Non-pigmented ciliary epithelial cell (primary cell): ENCODE data around the gene SFSWAP.
"Not testable (repeated sequence)": the region's sequence is repeated elsewhere in the genome, so short reads cannot be mapped to it uniquely, and the experiment has no call there.

ENCODE experiments used
- DNase-seq: peaks from one replicate; pipeline ENCODE4 v3.0.0-alpha.2; 2010; ENCODE audit warnings: low read depth

The SFSWAP gene

GRCh38 chr12:131789638-131790037 is 78.7 kb downstream of the SFSWAP start:
- DNase-seq: no peak

- DNase-seq: no peak
These were observed 82.5 kb downstream of the SFSWAP start for GRCh38 chr12:131793243-131794022.

GRCh38 chr12:131794061-131794460 is 83.2 kb downstream of the SFSWAP start:
- DNase-seq: no peak

GRCh38 chr12:131794573-131794972 is 83.7 kb downstream of the SFSWAP start:
- DNase-seq: no peak

GRCh38 chr12:131795064-131795463 is 84.2 kb downstream of the SFSWAP start:
- DNase-seq: no peak

- no peak for DNase-seq
These were observed 85.0 kb downstream of the SFSWAP start for GRCh38 chr12:131795690-131796410.

GRCh38 chr12:131796411-131796736 is 85.5 kb downstream of the SFSWAP start:
- DNase-seq: no peak

- no peak for DNase-seq
These were observed 86.1 kb downstream of the SFSWAP start for GRCh38 chr12:131796754-131797587.

GRCh38 chr12:131797588-131797934 is 86.7 kb downstream of the SFSWAP start:
- DNase-seq: no peak

GRCh38 chr12:131799195-131799594 is 88.3 kb downstream of the SFSWAP start:
- no peak for DNase-seq

- no peak for DNase-seq
These were observed 89.1 kb downstream of the SFSWAP start for GRCh38 chr12:131799828-131800593.

- no peak for DNase-seq
These were observed 89.8 kb downstream of the SFSWAP start for GRCh38 chr12:131800594-131801135.

GRCh38 chr12:131801254-131801866 is 90.5 kb downstream of the SFSWAP start:
- no peak for DNase-seq

- no peak for DNase-seq
These were observed 93.2 kb downstream of the SFSWAP start for GRCh38 chr12:131803961-131804521.

GRCh38 chr12:131805421-131805820 is 94.5 kb downstream of the SFSWAP start:
- no peak for DNase-seq

- no peak for DNase-seq
These were observed 95.8 kb downstream of the SFSWAP start for GRCh38 chr12:131806674-131807073.

- no peak for DNase-seq
These were observed 98.0 kb downstream of the SFSWAP start for GRCh38 chr12:131808744-131809371.

- DNase-seq: not testable (repeated sequence)
These were observed 98.8 kb downstream of the SFSWAP start for GRCh38 chr12:131809476-131810254.

GRCh38 chr12:131810726-131811125 is 99.8 kb downstream of the SFSWAP start:
- no peak for DNase-seq

GRCh38 chr12:131815131-131815530 is 104.2 kb downstream of the SFSWAP start:
- DNase-seq: no peak
